HepG2 (cell line): ENCODE data around the gene HEATR1. TPM values are rescaled to one million over a fixed set of nuclear protein-coding genes. Genes with fewer than 3 reads are reported as not detected.

ENCODE experiments used
- FOXO1 ChIP-seq: sonication (generic); formaldehyde crosslinking; IDR thresholded peaks from 2 replicates; pipeline ENCODE4 v1.4.0; 2020; ENCODE audit warnings: missing genetic modification reagents
- HBP1 ChIP-seq: IDR thresholded peaks from 2 replicates; pipeline ENCODE4 v1.6.1; 2016; ENCODE audit warnings: low read depth, control low read depth
- ISX ChIP-seq: sonication (generic); formaldehyde crosslinking; conservative IDR thresholded peaks from 2 replicates; pipeline ENCODE4 v1.5.0; 2020; ENCODE audit warnings: missing genetic modification reagents
- KAT2B ChIP-seq: fragments of 150-350 bp; IDR thresholded peaks from 2 replicates; pipeline ENCODE4 v1.6.1; 2014; ENCODE audit warnings: low read depth, low read length, borderline replicate concordance
- MNT ChIP-seq: fragments of 450-650 bp; IDR thresholded peaks from 2 replicates; pipeline ENCODE4 v1.6.1; 2016
- MYC ChIP-seq: sonication (generic); formaldehyde crosslinking; IDR thresholded peaks from 2 replicates; pipeline ENCODE4 v1.9.0; 2021; ENCODE audit warnings: missing genetic modification reagents, borderline replicate concordance
- RBM39 ChIP-seq: fragments of 200-400 bp; formaldehyde crosslinking; IDR thresholded peaks from one replicate; pipeline ENCODE4 v1.6.1; 2018; ENCODE audit warnings: antibody characterized with exemption, mild to moderate bottlenecking, low read depth, low read length; ENCODE audit not compliant: poor library complexity, severe bottlenecking
- SMC3 ChIP-seq: IDR thresholded peaks from 2 replicates; pipeline ENCODE4 v1.6.1; 2011; ENCODE audit warnings: low read length, improper control_type of control experiment
- SSRP1 ChIP-seq: IDR thresholded peaks from 2 replicates; pipeline ENCODE4 v1.6.1; 2016; ENCODE audit warnings: control low read depth
- ZBTB1 ChIP-seq: sonication (generic); formaldehyde crosslinking; IDR thresholded peaks from 2 replicates; pipeline ENCODE4 v1.4.0; 2020; ENCODE audit warnings: missing genetic modification reagents, borderline replicate concordance
- ZFP90 ChIP-seq: sonication (generic); formaldehyde crosslinking; IDR thresholded peaks from 2 replicates; pipeline ENCODE4 v1.8.0; 2022; ENCODE audit warnings: missing genetic modification reagents, mild to moderate bottlenecking, inconsistent platforms, borderline replicate concordance
- ZGPAT ChIP-seq: IDR thresholded peaks from 2 replicates; pipeline ENCODE4 v1.6.1; 2016; ENCODE audit warnings: mild to moderate bottlenecking
- ZNF451 ChIP-seq: sonication (generic); formaldehyde crosslinking; IDR thresholded peaks from 2 replicates; pipeline ENCODE4 v1.5.0; 2020; ENCODE audit warnings: mild to moderate bottlenecking, missing genetic modification reagents
- ZNF660 ChIP-seq: sonication (generic); formaldehyde crosslinking; IDR thresholded peaks from 2 replicates; pipeline ENCODE4 v1.5.1; 2020; ENCODE audit warnings: mild to moderate bottlenecking, low read depth, missing genetic modification reagents, borderline replicate concordance
- ZNF724P ChIP-seq: sonication (generic); formaldehyde crosslinking; IDR thresholded peaks from 2 replicates; pipeline ENCODE4 v1.8.0; 2022; ENCODE audit warnings: missing genetic modification reagents, borderline replicate concordance
- ZNF773 ChIP-seq: sonication (generic); formaldehyde crosslinking; IDR thresholded peaks from 2 replicates; pipeline ENCODE4 v1.4.0; 2020; ENCODE audit warnings: missing genetic modification reagents, borderline replicate concordance
- ZNF776 ChIP-seq: sonication (generic); formaldehyde crosslinking; IDR thresholded peaks from 2 replicates; pipeline ENCODE4 v1.4.0; 2020; ENCODE audit warnings: mild to moderate bottlenecking, missing genetic modification reagents
- ZNF788 ChIP-seq: sonication (generic); formaldehyde crosslinking; IDR thresholded peaks from 2 replicates; pipeline ENCODE4 v1.5.0; 2020; ENCODE audit warnings: mild to moderate bottlenecking, missing genetic modification reagents, borderline replicate concordance
- ZSCAN9 ChIP-seq: IDR thresholded peaks from 2 replicates; pipeline ENCODE4 v1.6.1; 2016; ENCODE audit warnings: borderline replicate concordance
- polyA plus RNA-seq, 8 experiments: library from polyadenylated mRNA; depleted of rRNA in 3 of 8; stranded (reverse) in 7 of 8; unstranded in 1 of 8; fragments of >200 nt; fragmentation: Illumina TruSeq in 4 of 8; extraction: Trizol in 4 of 8; gene quantifications; 2 replicates each; pipeline versions ENCODE4 v1.2.1 to v1.2.3, GENCODE V29; 2011 to 2016; ENCODE audit warnings: low read depth in 4 of 8, missing spikeins in 1 of 8, mixed read lengths in 1 of 8; ENCODE audit not compliant: insufficient read depth in 1 of 8
- total RNA-seq, 5 experiments: library from RNA; depleted of rRNA; stranded (reverse); fragments of >200 nt; fragmentation: Illumina TruSeq; extraction: Trizol; gene quantifications; 2 replicates each; pipeline ENCODE4 v1.2.3, GENCODE V29; 2016; ENCODE audit warnings: low read depth in 1 of 5
- TF ChIP-seq, protein P1 (sequence below): sonication (generic); formaldehyde crosslinking; IDR thresholded peaks from 2 replicates; pipeline ENCODE4 v1.5.0; 2020; ENCODE audit warnings: mild to moderate bottlenecking, missing genetic modification reagents
- TF ChIP-seq, protein P2 (sequence below): sonication (generic); formaldehyde crosslinking; IDR thresholded peaks from 2 replicates; pipeline ENCODE4 v1.4.0; 2020; ENCODE audit warnings: mild to moderate bottlenecking, missing genetic modification reagents

The HEATR1 gene
- total and polyA plus RNA-seq, 2 of the 13 experiments (the other 11 are each of a cell fraction or from before 2014, with no cell fraction given): 10.2 to 45.8 TPM

- TF ChIP-seq, protein P1, sequence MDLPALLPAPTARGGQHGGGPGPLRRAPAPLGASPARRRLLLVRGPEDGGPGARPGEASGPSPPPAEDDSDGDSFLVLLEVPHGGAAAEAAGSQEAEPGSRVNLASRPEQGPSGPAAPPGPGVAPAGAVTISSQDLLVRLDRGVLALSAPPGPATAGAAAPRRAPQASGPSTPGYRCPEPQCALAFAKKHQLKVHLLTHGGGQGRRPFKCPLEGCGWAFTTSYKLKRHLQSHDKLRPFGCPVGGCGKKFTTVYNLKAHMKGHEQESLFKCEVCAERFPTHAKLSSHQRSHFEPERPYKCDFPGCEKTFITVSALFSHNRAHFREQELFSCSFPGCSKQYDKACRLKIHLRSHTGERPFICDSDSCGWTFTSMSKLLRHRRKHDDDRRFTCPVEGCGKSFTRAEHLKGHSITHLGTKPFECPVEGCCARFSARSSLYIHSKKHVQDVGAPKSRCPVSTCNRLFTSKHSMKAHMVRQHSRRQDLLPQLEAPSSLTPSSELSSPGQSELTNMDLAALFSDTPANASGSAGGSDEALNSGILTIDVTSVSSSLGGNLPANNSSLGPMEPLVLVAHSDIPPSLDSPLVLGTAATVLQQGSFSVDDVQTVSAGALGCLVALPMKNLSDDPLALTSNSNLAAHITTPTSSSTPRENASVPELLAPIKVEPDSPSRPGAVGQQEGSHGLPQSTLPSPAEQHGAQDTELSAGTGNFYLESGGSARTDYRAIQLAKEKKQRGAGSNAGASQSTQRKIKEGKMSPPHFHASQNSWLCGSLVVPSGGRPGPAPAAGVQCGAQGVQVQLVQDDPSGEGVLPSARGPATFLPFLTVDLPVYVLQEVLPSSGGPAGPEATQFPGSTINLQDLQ (CRISPR knock-in tag): no peak
- TF ChIP-seq ZBTB1 (CRISPR knock-in tag) (no peak), ZFP90 (no peak), ZNF773 (no peak), ZNF660 (CRISPR knock-in tag) (no peak), SSRP1 (CRISPR knock-in tag) (peak; percentile 85), MYC (peak; percentile 93), ZGPAT (CRISPR knock-in tag) (peak; percentile 71), ZNF724P (CRISPR knock-in tag) (no peak), KAT2B (no peak), HBP1 (CRISPR knock-in tag) (peak; percentile 95), MNT (peak; percentile 65; the same call in 1 of the 2 replicates), ZNF788 (CRISPR knock-in tag) (peak; percentile 73; the same call in 1 of the 2 replicates), ZNF451 (0 out of 2 replicates have a peak, but pooled peaks have one; percentile 45), ZNF776 (CRISPR knock-in tag) (no peak), SMC3 (no peak), ZSCAN9 (CRISPR knock-in tag) (peak; percentile 56; the same call in 1 of the 2 replicates), ISX (CRISPR knock-in tag) (no peak), FOXO1 (CRISPR knock-in tag) (peak; percentile 45), RBM39 (no peak)
- TF ChIP-seq, protein P2, sequence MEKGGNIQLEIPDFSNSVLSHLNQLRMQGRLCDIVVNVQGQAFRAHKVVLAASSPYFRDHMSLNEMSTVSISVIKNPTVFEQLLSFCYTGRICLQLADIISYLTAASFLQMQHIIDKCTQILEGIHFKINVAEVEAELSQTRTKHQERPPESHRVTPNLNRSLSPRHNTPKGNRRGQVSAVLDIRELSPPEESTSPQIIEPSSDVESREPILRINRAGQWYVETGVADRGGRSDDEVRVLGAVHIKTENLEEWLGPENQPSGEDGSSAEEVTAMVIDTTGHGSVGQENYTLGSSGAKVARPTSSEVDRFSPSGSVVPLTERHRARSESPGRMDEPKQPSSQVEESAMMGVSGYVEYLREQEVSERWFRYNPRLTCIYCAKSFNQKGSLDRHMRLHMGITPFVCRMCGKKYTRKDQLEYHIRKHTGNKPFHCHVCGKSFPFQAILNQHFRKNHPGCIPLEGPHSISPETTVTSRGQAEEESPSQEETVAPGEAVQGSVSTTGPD (CRISPR knock-in tag): no peak
Measured at GRCh38 chr1:236603991-236604904, at the start of gene HEATR1 (continued).
